Large intestine (tissue), 3 donors: ENCODE results near the gene NGEF. TPM values are rescaled to one million over a fixed set of nuclear protein-coding genes. Genes with fewer than 3 reads are reported as not detected.

Experiments used
- DNase-seq, 2 donors: peaks; one replicate each; pipeline versions ENCODE4 v3.0.0 to v3.0.0-alpha.2; 2013
- H3K27ac ChIP-seq: one replicate; pipeline ENCODE4 v1.5.1; 2013; ENCODE audit warnings: low read length
- H3K27me3 ChIP-seq: 2 replicates; pipeline ENCODE4 v1.6.1; 2013; ENCODE audit warnings: low read length; ENCODE audit not compliant: control insufficient read depth, insufficient read depth
- H3K36me3 ChIP-seq: 2 replicates; pipeline ENCODE4 v1.6.1; 2013; ENCODE audit warnings: low read length; ENCODE audit not compliant: control insufficient read depth, insufficient read depth
- H3K4me1 ChIP-seq: one replicate; pipeline ENCODE4 v1.6.1; 2013; ENCODE audit warnings: low read length; ENCODE audit not compliant: control insufficient read depth, insufficient read depth
- H3K4me3 ChIP-seq: one replicate; pipeline ENCODE4 v1.5.1; 2013; ENCODE audit warnings: low read length
- H3K9me3 ChIP-seq: one replicate; pipeline ENCODE4 v1.6.1; 2013; ENCODE audit warnings: mild to moderate bottlenecking, low read depth, low read length, moderate library complexity; ENCODE audit not compliant: control insufficient read depth
- WGBS: methylation state at CpG from one replicate; pipeline ENCODE4 v1.1.5; 2013; ENCODE audit warnings: low lambda C conversion rate; ENCODE audit not compliant: insufficient coverage; 5-methylcytosine and 5-hydroxymethylcytosine counted together
- polyA plus RNA-seq: library from polyadenylated mRNA; unstranded; fragments of 120-200 nt; gene quantifications from one replicate; pipeline ENCODE4 v1.2.1, GENCODE V29; 2013

NGEF gene
- polyA plus RNA-seq, 1 donor: 22.9 TPM

- no peak overlapping the region for H3K4me3 ChIP-seq
- no peak overlapping the region for H3K27ac ChIP-seq
- DNase-seq: no peak
- H3K4me1 ChIP-seq: peaks cover 2% of the 10 kb centered on the region
- no peaks in the 10 kb centered on the region for H3K27me3 ChIP-seq
- no CpG with 5 or more reads among the region's 3 CpGs for WGBS
- H3K36me3 ChIP-seq: no peaks in the 10 kb centered on the region
- H3K9me3 ChIP-seq: no peaks in the 10 kb centered on the region
These were observed 5.3 kb downstream of the NGEF start for GRCh38 chr2:233007739-233008138.

- no peaks in the 10 kb centered on the region for H3K4me1 ChIP-seq
- 100% methylated on average over 2 of the region's 7 CpGs for WGBS
These were observed 5.8 kb downstream of the NGEF start for GRCh38 chr2:233007270-233007669.

DNA sequence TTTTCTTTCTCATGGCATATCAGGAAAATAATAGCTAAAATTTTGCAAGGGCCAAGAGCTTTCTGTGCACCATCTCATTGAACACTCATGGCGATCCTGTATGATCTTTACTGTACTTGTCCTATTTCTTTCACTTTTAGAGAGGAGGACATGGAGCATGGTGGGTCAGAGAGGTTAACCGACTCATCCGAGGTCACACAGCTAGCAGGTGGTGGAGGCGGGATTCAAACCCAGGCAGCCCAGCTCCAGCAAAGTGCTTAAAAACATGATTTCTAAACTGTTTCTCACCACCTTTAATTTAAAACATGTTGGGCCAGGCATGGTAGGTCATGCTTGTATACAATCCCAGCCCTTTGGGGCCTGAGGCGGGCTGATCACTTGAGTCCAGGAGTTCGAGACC lies 6.4 kb downstream of the NGEF start:
- no peak overlapping the region for H3K27ac ChIP-seq
- no peak overlapping the region for H3K4me3 ChIP-seq
- WGBS: no CpG with 5 or more reads among the region's 6 CpGs
- DNase-seq: no peak
- no peaks in the 10 kb centered on the region for H3K27me3 ChIP-seq
- H3K9me3 ChIP-seq: no peaks in the 10 kb centered on the region
- H3K4me1 ChIP-seq: no peaks in the 10 kb centered on the region
- no peaks in the 10 kb centered on the region for H3K36me3 ChIP-seq

More at GRCh38 chr2:233007270-233007669, 5.8 kb downstream of the NGEF start:
- H3K27ac ChIP-seq: no peak overlapping the region
- no peak overlapping the region for H3K4me3 ChIP-seq
- no peaks in the 10 kb centered on the region for H3K36me3 ChIP-seq
- H3K9me3 ChIP-seq: no peaks in the 10 kb centered on the region
- DNase-seq: no peak
- no peaks in the 10 kb centered on the region for H3K27me3 ChIP-seq

DNA sequence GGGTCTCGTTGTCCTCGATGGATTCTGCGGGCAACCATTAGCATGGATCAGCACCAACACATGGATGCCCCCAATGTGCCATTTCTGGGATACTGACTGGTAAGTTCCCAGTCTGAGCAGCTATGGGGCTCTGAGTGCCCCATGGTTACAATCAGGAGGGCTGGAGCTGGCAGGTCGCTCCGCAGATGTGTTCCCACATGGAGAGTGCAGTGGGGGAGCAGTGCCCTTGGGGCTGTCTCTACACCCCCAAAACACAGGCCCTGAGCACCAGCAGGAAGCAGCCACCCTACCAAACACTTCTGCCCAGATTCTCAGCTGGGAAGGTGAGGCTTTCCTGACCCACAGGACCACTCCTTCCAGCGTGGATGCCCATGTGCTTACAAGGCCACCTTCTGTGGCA lies 8.0 kb downstream of the NGEF start:
- Histone ChIP-seq H3K4me1 (no peaks in the 10 kb centered on the region), H3K36me3 (no peaks in the 10 kb centered on the region), H3K4me3 (no peak overlapping the region), H3K9me3 (no peaks in the 10 kb centered on the region), H3K27me3 (no peaks in the 10 kb centered on the region), H3K27ac (no peak overlapping the region)
- WGBS: no CpG with 5 or more reads among the region's 6 CpGs
- DNase-seq: no peak

GRCh38 chr2:233003658-233004555 lies 9.1 kb downstream of the NGEF start:
- DNase-seq: no peak
- H3K9me3 ChIP-seq: no peaks in the 10 kb centered on the region
- no CpG with 5 or more reads among the region's 9 CpGs for WGBS

GRCh38 chr2:233002829-233003657 lies 10.0 kb downstream of the NGEF start:
- Histone ChIP-seq H3K36me3 (no peaks in the 10 kb centered on the region), H3K27ac (no peak overlapping the region), H3K27me3 (no peaks in the 10 kb centered on the region), H3K9me3 (no peaks in the 10 kb centered on the region), H3K4me3 (no peak overlapping the region), H3K4me1 (no peaks in the 10 kb centered on the region)
- no CpG with 5 or more reads among the region's 19 CpGs for WGBS
- no peak for DNase-seq

More at GRCh38 chr2:233003658-233004555, 9.1 kb downstream of the NGEF start:
- Histone ChIP-seq H3K36me3 (no peaks in the 10 kb centered on the region), H3K4me3 (no peak overlapping the region), H3K27ac (no peak overlapping the region), H3K27me3 (no peaks in the 10 kb centered on the region), H3K4me1 (no peaks in the 10 kb centered on the region)

DNA sequence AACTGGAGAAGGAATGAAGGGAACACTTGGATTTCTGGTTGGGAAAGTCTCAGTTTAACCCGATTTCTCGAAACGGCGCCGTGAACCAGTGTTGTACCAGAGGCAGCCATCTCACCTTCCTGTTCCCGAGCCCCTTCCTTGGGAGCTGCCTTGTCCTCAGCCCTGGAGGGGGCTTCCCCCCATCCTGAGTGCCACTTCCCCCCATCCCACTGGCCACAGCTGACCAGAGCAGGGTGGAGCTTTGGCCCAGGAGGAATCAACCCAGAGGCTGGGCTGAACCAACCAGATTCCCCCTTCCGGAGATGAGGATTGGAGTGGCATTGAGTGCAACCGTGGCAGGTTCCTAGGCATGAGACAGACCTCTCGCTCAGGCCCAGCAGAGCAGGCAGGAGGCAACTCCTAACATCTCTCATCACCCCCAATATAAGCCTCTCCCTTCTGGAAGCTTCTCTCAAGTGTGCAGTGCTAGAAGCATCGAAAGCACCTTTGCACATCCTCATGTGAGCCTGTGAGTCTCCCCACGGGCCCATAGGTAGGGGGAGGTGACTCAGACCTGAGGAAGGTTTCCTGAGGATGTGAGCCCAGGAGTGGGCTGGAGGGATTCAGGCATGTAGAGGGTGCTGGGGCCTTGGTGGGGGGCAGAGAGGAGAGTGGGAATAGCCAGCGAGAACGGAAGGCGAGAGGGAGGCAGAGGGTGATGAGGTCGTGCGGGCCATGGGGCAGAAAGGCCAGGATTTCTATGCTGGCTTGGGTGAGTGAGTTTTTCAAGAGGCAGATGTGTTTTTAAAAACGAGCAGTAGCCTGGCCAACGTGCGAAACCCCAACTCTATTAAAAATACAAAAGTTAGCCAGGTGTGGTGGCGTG lies 11.9 kb downstream of the NGEF start:
- Histone ChIP-seq H3K27me3 (no peaks in the 10 kb centered on the region), H3K4me3 (no peak overlapping the region), H3K36me3 (no peaks in the 10 kb centered on the region), H3K4me1 (no peaks in the 10 kb centered on the region), H3K27ac (no peak overlapping the region), H3K9me3 (no peaks in the 10 kb centered on the region)
- WGBS: no CpG with 5 or more reads among the region's 20 CpGs
- no peak for DNase-seq

DNA sequence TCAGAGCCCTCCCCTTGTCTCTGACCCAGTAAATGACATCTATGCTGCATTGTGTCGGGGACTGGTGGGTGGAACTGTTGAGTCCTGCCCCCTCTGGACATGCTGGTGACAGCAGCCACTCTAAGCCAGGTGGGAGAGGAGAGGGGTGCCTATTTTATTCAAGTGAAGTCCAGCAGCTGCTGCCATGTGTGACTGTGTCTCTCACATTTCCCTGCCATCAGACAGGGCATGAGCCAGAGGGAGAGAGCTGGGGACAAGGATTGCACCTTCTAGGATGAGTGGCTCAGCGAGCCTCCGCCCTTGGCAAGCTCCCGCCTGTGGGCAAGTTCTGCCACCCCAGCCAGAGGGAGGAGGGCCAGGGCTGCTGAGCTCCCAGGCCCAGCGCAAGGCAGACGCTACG lies 13.7 kb downstream of the NGEF start:
- Histone ChIP-seq H3K9me3 (no peaks in the 10 kb centered on the region), H3K4me1 (no peaks in the 10 kb centered on the region), H3K4me3 (no peak overlapping the region), H3K27me3 (no peaks in the 10 kb centered on the region), H3K36me3 (no peaks in the 10 kb centered on the region), H3K27ac (no peak overlapping the region)
- WGBS: no CpG with 5 or more reads among the region's 7 CpGs
- no peak for DNase-seq

GRCh38 chr2:232998666-232998985 lies 14.4 kb downstream of the NGEF start:
- no peak overlapping the region for H3K27ac ChIP-seq
- H3K9me3 ChIP-seq: no peaks in the 10 kb centered on the region
- H3K36me3 ChIP-seq: no peaks in the 10 kb centered on the region
- H3K4me3 ChIP-seq: no peak overlapping the region
- WGBS: no CpG with 5 or more reads among the region's 5 CpGs
- no peaks in the 10 kb centered on the region for H3K27me3 ChIP-seq
- no peak for DNase-seq
- H3K4me1 ChIP-seq: no peaks in the 10 kb centered on the region
